OCI-LY7 (cell line): ENCODE data around the gene ACAD8.

Experiments used
- CTCF ChIP-seq: fragments of 200-600 bp; sonication (generic); conservative IDR thresholded peaks from 2 replicates; pipeline ENCODE4 v1.5.1; 2014; ENCODE audit warnings: mild to moderate bottlenecking, antibody characterized with exemption, low read length, moderate library complexity, mixed read lengths
- EZH2phosphoT487 ChIP-seq: fragments of 200-600 bp; sonication (generic); IDR thresholded peaks from 2 replicates; pipeline ENCODE4 v1.6.1; 2018; ENCODE audit warnings: low read depth, borderline replicate concordance, mild to moderate bottlenecking, mixed run types, antibody characterized with exemption, low read length, moderate library complexity, mixed read lengths

- TF ChIP-seq CTCF: no peak
- TF ChIP-seq EZH2phosphoT487: no peak
Measured at GRCh38 chr11:134294664-134295063, 41.3 kb downstream of the ACAD8 start.
